Activated CD4-positive, alpha-beta T cell treated with anti-CD3 and anti-CD28 coated beads for 36 hours (primary cell): ENCODE data around the gene GNAI1. TPM values are rescaled to one million over a fixed set of nuclear protein-coding genes. Genes with fewer than 3 reads are reported as not detected.
"Not testable (repeated sequence)": the region's sequence is repeated elsewhere in the genome, so short reads cannot be mapped to it uniquely, and the experiment has no call there.

Source experiments
- ATAC-seq: fragments of 200-7000 bp; cut with Tn5 transposase; one replicate; pipeline ENCODE4 v1.10.0; 2021; ENCODE audit warnings: mild to moderate bottlenecking, moderate library complexity
- CTCF ChIA-PET: fragments of 350-600 bp; sonication (Branson Sonifier 250); formaldehyde crosslinking; loops from one replicate; lab custom pipeline; 2021; ENCODE audit warnings: antibody characterized with exemption; lab: Charles Lee
- POLR2A ChIA-PET: fragments of 350-600 bp; sonication (Branson Sonifier 250); formaldehyde crosslinking; loops from one replicate; lab custom pipeline; 2021; ENCODE audit warnings: antibody characterized with exemption, inconsistent platforms; lab: Charles Lee
- DNase-seq: peaks from one replicate; pipeline ENCODE4 v3.0.0-alpha.2; 2020
- H3K27ac Mint-ChIP-seq: one replicate; pipeline ENCODE4 v1.8.0; 2021; ENCODE audit warnings: mixed read lengths
- H3K27me3 Mint-ChIP-seq: one replicate; pipeline ENCODE4 v1.8.0; 2021; ENCODE audit warnings: mixed read lengths
- H3K36me3 Mint-ChIP-seq: one replicate; pipeline ENCODE4 v1.8.0; 2021; ENCODE audit warnings: low read depth, mixed read lengths
- H3K4me1 Mint-ChIP-seq: one replicate; pipeline ENCODE4 v1.8.0; 2021; ENCODE audit warnings: mixed read lengths
- H3K4me3 Mint-ChIP-seq: one replicate; pipeline ENCODE4 v1.8.0; 2021; ENCODE audit warnings: mild to moderate bottlenecking, moderate library complexity, mixed read lengths
- H3K9me3 Mint-ChIP-seq: one replicate; pipeline ENCODE4 v1.8.0; 2021; ENCODE audit warnings: low read depth, mixed read lengths
- intact Hi-C, 2 experiments: fragments of 100-400 bp; cut with DNase I in 1 of 2; cut with micrococcal nuclease in 1 of 2; formaldehyde crosslinking; loops; one replicate each; pipeline versions ENCODE4 v1.14.2 to v1.15.1; 2022 to 2024; cut with DNase I, micrococcal nuclease
- total RNA-seq, 2 experiments: library from RNA; stranded (reverse); gene quantifications; one replicate each; pipeline ENCODE4 v1.2.3, GENCODE V29; 2021

Gene GNAI1
- total RNA-seq, 2 experiments from 2014 or later, result 3.6 to 4.1 TPM

DNA sequence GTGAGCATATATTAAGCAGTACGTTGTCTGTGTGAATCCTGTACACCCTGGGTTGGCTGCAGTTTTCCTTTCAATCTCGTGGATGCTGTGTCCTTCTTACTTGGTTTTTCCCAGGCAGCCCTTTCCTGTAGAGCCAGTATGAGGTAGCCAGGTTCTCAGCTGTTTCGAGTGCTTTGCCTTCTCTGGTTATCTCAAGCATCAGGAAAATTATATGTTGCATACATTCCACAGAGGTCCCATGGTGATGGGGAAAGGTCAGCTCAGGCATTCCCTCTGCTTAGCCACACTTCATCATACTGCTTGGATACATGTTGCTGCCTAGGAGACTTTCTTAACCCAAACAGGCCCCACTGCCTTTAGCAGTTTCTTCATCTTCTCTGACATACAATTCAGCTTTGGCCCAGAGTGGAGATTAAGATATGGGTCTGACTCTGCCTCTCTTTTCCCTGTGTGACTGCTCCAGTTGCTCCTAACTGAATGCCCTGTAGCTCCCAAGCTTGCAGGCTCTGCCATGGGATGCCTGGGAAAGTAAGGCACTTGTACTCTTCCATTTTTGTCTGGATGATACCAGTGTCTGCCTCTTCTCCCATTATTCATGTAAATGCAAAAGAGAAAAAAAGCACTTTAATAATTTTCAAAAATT lies 11.3 kb downstream of the GNAI1 start:
- Mint-ChIP-seq H3K27ac (no peak overlapping the region), H3K27me3 (peaks cover 32% of the 10 kb centered on the region), H3K36me3 (no peaks in the 10 kb centered on the region), H3K4me3 (no peak overlapping the region), H3K4me1 (peaks cover 8% of the 10 kb centered on the region), H3K9me3 (no peaks in the 10 kb centered on the region)
- intact Hi-C loops, result no loop called here
- POLR2A ChIA-PET, result no interaction called here
- CTCF ChIA-PET, result no interaction called here
- DNase-seq (no peak), ATAC-seq (no peak)

DNA sequence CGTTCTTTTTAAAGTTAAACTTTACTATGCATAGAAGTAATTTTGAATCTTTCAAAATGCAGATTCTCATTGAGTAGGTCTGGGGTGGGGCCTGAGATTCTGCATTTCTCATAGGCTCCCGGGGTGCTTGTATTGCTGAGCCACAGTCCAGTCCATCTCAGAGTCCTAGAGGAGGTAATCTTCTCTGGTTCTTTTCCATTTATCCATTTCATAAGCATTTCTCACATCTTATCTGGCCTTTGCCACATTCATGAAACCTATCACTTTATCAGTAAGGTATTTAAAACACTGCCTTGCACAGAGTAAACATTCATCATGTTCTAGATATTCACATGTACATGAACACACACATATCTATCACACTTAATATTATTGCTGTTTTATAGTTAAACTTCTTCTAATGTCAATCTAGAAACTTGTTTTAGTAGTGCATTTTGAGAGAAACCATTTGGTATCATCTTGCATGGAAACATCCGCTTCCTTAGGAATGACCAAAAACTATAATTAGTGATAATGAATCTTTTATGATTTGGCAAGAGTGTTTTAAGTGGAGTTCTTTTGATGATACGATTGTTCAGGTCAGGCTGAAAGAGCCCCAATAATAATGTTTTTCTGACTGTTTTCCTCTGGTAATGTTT lies 12.0 kb downstream of the GNAI1 start:
- H3K9me3 Mint-ChIP-seq, result no peaks in the 10 kb centered on the region
- CTCF ChIA-PET, result interaction anchor here (1.5 kb wide), 1 partner anchor 11 kb away, joined by 4 read pairs; the partner anchor contains the start of gene GNAI1
- POLR2A ChIA-PET, result no interaction called here
- H3K4me1 Mint-ChIP-seq, result peaks cover 16% of the 10 kb centered on the region
- ATAC-seq (no peak), DNase-seq (no peak)
- intact Hi-C loops, result no loop called here
- no peak overlapping the region for H3K27ac Mint-ChIP-seq
- H3K27me3 Mint-ChIP-seq, result peaks cover 31% of the 10 kb centered on the region
- no peaks in the 10 kb centered on the region for H3K36me3 Mint-ChIP-seq
- no peak overlapping the region for H3K4me3 Mint-ChIP-seq

DNA sequence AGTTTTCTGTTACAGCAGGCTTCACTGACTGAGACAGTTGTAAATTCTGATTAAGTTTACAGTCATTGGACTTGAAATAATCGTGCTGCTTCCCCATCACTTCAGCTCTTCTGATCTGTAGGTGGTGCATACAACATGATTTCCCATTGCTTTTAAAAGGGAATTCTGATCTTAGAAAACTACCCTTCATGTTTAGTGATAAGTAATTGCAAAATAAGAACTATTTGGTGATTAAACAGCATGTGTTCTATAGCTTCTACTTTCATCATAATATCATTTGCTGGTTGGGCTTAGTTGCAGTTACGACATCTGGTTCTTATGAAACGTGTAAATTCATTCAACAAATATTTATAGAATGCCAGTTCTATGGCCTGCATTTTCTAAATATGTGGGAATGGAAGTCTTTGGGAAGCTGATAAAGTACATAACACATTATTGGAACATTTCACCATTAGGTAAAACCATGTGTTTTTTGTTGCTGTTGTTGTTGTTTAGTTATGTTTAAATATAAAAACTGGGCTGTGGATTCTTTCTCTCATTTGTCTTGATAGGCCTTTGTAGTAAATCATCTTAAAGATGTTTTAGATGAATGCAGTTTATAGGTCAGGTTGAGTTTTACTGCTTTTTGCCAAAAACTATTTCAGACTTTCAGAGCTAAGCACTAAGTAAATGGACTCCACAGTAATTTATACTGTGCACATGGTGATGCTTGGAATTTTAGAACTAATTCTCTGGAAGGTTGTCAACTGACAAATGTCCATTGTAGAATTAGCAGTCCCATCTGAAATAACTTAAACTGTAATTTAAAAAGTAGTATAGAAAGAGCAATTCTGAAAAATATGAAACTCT lies 13.1 kb downstream of the GNAI1 start:
- no peak for DNase-seq
- ATAC-seq, result no peak
- peaks cover 22% of the 10 kb centered on the region for H3K4me1 Mint-ChIP-seq
- no peak overlapping the region for H3K4me3 Mint-ChIP-seq
- H3K27ac Mint-ChIP-seq, result no peak overlapping the region
- no peaks in the 10 kb centered on the region for H3K36me3 Mint-ChIP-seq
- ChIA-PET CTCF (interaction anchor here (0.6 to 1.5 kb wide), 2 partner anchors 13 to 52 kb away, joined by 3 to 4 read pairs; partner anchors contain the start of gene GNAI1), POLR2A (no interaction called here)
- intact Hi-C loops, result no loop called here
- peaks cover 28% of the 10 kb centered on the region for H3K27me3 Mint-ChIP-seq
- no peaks in the 10 kb centered on the region for H3K9me3 Mint-ChIP-seq

DNA sequence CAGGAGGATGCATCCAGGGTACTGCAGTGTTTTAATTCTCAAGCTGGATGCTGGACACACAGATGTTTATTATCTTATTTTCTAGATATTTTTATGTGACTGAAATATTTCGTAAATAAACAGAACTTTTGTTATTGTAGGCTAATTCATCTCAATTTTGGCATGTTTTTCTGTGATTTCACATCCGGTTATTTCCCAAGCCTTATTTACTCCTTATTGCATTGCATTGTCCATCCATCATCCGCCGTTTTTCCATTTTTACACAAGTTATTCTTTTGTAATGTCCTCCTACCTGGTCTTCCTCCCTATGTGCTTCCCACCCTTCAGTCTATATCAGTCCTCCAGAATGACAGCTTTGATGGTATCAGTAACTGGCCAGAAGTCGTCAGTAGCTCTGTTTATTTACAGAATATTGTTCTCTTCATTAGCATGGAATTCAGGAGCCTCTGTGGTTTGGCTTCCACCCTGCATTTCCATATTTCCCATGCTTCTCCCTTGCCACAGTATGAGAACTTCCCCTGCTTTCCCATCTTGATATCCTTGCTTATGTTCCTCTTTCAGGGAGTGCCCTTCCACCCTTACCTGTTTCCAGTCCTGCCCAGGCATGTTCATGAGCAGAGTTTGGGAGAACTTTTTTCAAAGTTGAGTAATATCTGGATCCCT lies 16.1 kb downstream of the GNAI1 start:
- H3K27ac Mint-ChIP-seq, result no peak overlapping the region
- H3K4me1 Mint-ChIP-seq, result peaks cover 25% of the 10 kb centered on the region
- ChIA-PET POLR2A (interaction anchor here (1.0 kb wide), 1 partner anchor 68 kb away, joined by 3 read pairs; no protein-coding TSS in a partner anchor), CTCF (interaction anchor here (0.7 kb wide), 1 partner anchor 19 kb away, joined by 3 read pairs; no protein-coding TSS in a partner anchor)
- no peaks in the 10 kb centered on the region for H3K9me3 Mint-ChIP-seq
- DNase-seq, result no peak
- H3K36me3 Mint-ChIP-seq, result no peaks in the 10 kb centered on the region
- no peak overlapping the region for H3K4me3 Mint-ChIP-seq
- ATAC-seq, result peak; percentile 34
- peaks cover 21% of the 10 kb centered on the region for H3K27me3 Mint-ChIP-seq
- intact Hi-C loops, result loop anchor here (1.0 to 2.0 kb wide), 6 partner anchors 14 to 196 kb away; no protein-coding TSS in a partner anchor

DNA sequence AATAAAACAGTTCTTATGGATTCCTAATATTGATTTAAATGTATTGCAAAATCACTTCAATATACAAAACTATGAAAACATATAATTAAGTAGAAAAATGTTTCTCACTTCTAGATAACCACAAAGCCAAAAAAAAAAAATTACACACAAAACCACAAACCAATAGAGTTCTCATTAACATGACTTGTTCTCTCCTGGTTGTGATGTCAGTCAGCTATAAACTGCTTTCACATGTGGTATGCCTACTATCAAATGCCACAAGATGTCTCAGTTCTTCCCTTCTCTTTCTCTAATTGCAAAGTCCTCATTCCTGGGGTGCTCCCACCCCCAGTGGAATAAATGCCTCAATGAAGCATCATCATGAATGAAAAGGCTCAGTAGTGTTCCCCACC lies 16.6 kb downstream of the GNAI1 start:
- Mint-ChIP-seq H3K36me3 (no peaks in the 10 kb centered on the region), H3K27ac (no peak overlapping the region), H3K27me3 (peaks cover 19% of the 10 kb centered on the region), H3K4me3 (no peak overlapping the region), H3K9me3 (no peaks in the 10 kb centered on the region), H3K4me1 (peaks cover 25% of the 10 kb centered on the region)
- intact Hi-C loops, result loop anchor here (1.0 to 2.0 kb wide), 6 partner anchors 15 to 195 kb away; no protein-coding TSS in a partner anchor
- CTCF ChIA-PET, result interaction anchor here (0.7 kb wide), 1 partner anchor 19 kb away, joined by 3 read pairs; no protein-coding TSS in a partner anchor
- POLR2A ChIA-PET, result interaction anchor here (1.0 kb wide), 1 partner anchor 67 kb away, joined by 3 read pairs; no protein-coding TSS in a partner anchor
- ATAC-seq (peak; percentile 96), DNase-seq (peak; percentile 61)

DNA sequence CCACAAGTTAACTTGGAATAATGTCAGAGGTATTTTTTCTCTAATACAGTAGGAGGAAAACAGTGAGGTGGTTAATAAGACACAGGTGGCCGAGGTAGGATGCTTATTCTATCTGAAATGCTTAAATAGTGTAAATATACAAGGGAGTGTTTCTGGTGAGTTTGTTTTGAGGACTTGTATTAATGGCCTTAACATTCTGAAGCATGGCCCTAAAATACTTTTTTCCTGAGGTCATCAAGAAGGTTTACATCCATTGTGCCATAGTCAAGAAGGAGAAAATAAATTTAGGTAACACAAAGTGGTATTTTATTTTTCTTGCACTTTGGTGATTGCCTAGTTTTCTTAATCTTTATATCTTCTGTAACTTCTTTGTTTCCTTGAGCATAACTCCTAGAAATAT lies 18.8 kb downstream of the GNAI1 start:
- Mint-ChIP-seq H3K36me3 (no peaks in the 10 kb centered on the region), H3K4me1 (peaks cover 31% of the 10 kb centered on the region), H3K27ac (no peak overlapping the region), H3K27me3 (peaks cover 12% of the 10 kb centered on the region), H3K4me3 (no peak overlapping the region), H3K9me3 (no peaks in the 10 kb centered on the region)
- ATAC-seq (no peak), DNase-seq (no peak)
- CTCF ChIA-PET, result no interaction called here
- intact Hi-C loops, result no loop called here
- POLR2A ChIA-PET, result no interaction called here

DNA sequence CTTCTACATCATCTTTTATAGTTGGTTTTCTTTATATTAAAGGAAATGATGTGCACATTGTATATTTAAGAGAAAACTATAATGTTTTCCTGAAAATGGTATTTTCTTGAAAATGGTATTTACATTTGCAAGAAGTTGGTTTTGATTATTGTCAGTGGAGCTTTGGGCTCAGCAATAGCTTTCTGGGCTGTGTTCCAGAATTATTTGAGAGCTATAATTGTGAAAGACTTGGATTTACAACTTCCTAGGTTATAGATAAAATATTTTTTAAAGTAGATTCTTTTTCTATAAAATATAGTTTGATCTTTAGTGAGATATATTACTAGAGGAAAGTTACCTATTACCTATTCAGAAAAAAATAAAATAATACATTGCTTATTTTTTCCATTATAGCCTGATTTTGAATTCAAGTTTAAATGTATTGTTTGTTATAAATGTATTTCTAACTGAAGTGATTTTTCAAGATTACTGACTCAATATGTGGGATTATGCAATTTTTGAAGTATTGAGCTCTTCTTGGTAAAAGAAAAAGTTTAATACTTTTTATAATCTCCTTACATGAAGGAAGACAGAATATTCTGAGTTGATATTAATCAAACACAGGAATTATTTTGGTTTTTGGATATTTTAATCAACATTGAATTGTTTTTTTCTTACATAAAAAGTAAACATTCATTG lies 20.2 kb downstream of the GNAI1 start:
- Mint-ChIP-seq H3K4me3 (no peak overlapping the region), H3K9me3 (no peaks in the 10 kb centered on the region), H3K27me3 (peaks cover 6% of the 10 kb centered on the region), H3K27ac (no peak overlapping the region), H3K4me1 (peaks cover 31% of the 10 kb centered on the region), H3K36me3 (no peaks in the 10 kb centered on the region)
- POLR2A ChIA-PET, result no interaction called here
- DNase-seq, result no peak
- no peak for ATAC-seq
- intact Hi-C loops, result no loop called here
- CTCF ChIA-PET, result interaction anchor here (0.9 to 1.6 kb wide), 2 partner anchors 17 to 77 kb away, joined by 4 read pairs; no protein-coding TSS in a partner anchor

DNA sequence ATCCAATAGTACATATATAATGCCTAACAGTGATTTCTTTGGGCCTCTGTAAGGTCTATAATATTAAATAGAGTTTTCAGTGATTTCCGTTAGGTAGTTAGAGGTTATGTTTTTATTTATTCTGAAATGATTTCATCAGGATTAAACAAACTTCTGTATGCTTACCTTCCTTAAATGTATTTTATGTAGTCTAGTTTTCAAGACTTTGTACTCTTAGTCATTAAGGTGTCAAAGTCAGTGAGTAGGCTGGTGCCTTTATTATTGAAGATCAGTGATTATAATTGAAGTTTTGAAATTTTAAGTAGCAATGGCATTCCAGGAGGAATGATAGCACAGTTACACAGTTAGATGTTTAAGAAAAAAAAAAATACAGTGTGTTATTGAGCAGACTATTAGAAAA lies 20.7 kb downstream of the GNAI1 start:
- Mint-ChIP-seq H3K27ac (no peak overlapping the region), H3K4me3 (no peak overlapping the region), H3K4me1 (peaks cover 28% of the 10 kb centered on the region), H3K9me3 (no peaks in the 10 kb centered on the region), H3K36me3 (no peaks in the 10 kb centered on the region), H3K27me3 (peaks cover 5% of the 10 kb centered on the region)
- CTCF ChIA-PET, result interaction anchor here (1.6 kb wide), 1 partner anchor 17 kb away, joined by 4 read pairs; no protein-coding TSS in a partner anchor
- intact Hi-C loops, result no loop called here
- POLR2A ChIA-PET, result no interaction called here
- no peak for ATAC-seq
- no peak for DNase-seq

DNA sequence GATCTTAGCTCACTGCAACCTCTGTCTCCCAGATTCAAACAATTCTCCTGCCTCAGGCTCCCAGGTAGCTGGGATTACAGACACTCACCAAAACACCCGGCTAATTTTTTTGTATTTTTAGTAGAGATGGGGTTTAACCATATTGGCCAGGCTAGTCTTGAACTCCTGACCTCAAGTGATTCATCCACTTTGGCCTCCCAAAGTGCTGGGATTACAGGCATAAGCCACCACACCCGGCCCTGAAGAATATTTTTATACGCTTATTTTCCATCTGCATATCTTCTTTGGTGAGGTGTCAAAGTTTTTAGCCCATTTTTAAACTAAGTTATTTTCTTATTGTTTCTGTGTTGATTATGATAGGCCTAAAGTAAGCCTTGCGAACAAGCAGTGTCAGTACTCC lies 23.1 kb downstream of the GNAI1 start:
- POLR2A ChIA-PET, H3K9me3 Mint-ChIP-seq, H3K27me3 Mint-ChIP-seq, H3K4me3 Mint-ChIP-seq, ATAC-seq, H3K27ac Mint-ChIP-seq, DNase-seq, CTCF ChIA-PET, H3K36me3 Mint-ChIP-seq, intact Hi-C loops: not testable (repeated sequence)
- peaks cover 14% of the 10 kb centered on the region for H3K4me1 Mint-ChIP-seq

DNA sequence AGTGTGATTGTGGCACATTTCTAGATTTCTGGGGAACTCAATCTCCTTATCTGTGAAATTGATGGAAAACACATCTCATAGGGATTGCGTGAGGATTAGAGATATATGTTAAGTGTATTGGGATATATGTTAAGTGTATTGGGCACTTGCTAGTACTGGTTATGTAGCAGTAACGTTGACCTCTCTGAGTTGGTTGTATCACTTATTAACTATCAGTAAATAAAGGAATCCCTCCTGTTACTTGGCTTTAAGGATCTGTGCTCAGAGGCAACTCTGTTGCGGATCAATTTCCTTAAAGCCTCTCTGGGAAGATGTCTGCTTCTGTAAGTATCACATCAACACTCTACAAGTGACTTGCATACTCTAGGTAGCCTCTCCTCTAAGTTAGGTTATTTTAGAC lies 25.2 kb downstream of the GNAI1 start:
- no peaks in the 10 kb centered on the region for H3K27me3 Mint-ChIP-seq
- DNase-seq (no peak), ATAC-seq (no peak)
- POLR2A ChIA-PET, result no interaction called here
- no peak overlapping the region for H3K27ac Mint-ChIP-seq
- no peak overlapping the region for H3K4me3 Mint-ChIP-seq
- CTCF ChIA-PET, result no interaction called here
- peaks cover 1% of the 10 kb centered on the region for H3K9me3 Mint-ChIP-seq
- no peaks in the 10 kb centered on the region for H3K36me3 Mint-ChIP-seq
- intact Hi-C loops, result no loop called here
- peaks cover 13% of the 10 kb centered on the region for H3K4me1 Mint-ChIP-seq
